Measurements from ENCODE around the gene LYRM1.

GRCh38 chr16:20904507-20905081 lies 4.0 kb downstream of the LYRM1 start:
- no peak for TF ChIP-seq POLR2A (IDR thresholded peaks at IDR 0.05)
- no peak for TF ChIP-seq EP300 (IDR thresholded peaks at IDR 0.05)
- peak in 2 of 4 donors; percentile 8 to 10 for TF ChIP-seq POLR2AphosphoS5 (IDR thresholded peaks at IDR 0.05)
- no peak for TF ChIP-seq CTCF (IDR thresholded peaks at IDR 0.05)
